ENCODE results near the gene CHADL.
"Not testable (repeated sequence)": the region's sequence is repeated elsewhere in the genome, so short reads cannot be mapped to it uniquely, and the experiment has no call there.

DNA sequence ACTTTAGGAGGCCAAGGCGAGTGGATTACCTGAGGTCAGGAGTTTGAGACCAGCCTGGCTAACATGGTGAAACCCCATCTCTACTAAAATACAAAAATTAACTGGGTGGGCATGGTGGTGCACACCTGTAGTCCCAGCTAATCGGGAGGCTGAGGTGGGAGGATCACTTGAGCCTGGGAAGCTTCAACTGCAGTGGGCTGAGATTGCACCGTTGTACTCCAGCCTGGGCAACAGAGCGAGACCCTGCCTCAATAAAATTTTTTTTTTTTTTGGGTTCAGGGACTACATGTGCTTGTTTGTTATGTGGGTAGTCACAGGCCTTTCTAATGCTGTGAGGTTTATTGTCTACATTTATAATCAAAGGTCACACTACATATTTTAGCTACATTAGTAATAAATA, 19.0 kb upstream of the CHADL start:
- TF ChIP-seq, protein P1, sequence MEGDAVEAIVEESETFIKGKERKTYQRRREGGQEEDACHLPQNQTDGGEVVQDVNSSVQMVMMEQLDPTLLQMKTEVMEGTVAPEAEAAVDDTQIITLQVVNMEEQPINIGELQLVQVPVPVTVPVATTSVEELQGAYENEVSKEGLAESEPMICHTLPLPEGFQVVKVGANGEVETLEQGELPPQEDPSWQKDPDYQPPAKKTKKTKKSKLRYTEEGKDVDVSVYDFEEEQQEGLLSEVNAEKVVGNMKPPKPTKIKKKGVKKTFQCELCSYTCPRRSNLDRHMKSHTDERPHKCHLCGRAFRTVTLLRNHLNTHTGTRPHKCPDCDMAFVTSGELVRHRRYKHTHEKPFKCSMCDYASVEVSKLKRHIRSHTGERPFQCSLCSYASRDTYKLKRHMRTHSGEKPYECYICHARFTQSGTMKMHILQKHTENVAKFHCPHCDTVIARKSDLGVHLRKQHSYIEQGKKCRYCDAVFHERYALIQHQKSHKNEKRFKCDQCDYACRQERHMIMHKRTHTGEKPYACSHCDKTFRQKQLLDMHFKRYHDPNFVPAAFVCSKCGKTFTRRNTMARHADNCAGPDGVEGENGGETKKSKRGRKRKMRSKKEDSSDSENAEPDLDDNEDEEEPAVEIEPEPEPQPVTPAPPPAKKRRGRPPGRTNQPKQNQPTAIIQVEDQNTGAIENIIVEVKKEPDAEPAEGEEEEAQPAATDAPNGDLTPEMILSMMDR (conservative IDR thresholded peaks at IDR 0.05) = not testable (repeated sequence)
- not testable (repeated sequence) for TF ChIP-seq EZH2 (IDR thresholded peaks at IDR 0.05; ENCODE audit: low read depth)

Data from PC-9 (cell line).